Measurements from ENCODE around the gene CTSA.

Gene CTSA

DNA sequence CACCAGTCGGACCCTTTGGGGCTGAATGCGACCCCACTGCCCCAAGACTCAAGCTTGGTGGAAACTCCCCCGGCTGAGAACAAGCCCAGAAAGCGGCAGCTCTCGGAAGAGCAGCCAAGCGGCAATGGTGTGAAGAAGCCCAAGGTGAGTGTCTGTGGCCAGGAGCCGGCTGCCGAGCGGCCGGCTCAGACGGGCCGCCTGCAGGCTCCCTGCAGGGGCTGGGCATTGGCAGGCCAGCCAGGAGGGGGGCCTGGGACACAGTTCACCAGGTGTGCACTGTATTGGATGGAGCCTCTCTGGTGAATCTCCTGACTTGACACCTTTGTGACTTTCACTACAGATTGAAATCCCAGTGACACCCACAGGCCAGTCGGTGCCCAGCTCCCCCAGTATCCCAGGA is 49.3 kb downstream of the CTSA start:
- no peak for DNase-seq (ENCODE audit: low read depth)

DNA sequence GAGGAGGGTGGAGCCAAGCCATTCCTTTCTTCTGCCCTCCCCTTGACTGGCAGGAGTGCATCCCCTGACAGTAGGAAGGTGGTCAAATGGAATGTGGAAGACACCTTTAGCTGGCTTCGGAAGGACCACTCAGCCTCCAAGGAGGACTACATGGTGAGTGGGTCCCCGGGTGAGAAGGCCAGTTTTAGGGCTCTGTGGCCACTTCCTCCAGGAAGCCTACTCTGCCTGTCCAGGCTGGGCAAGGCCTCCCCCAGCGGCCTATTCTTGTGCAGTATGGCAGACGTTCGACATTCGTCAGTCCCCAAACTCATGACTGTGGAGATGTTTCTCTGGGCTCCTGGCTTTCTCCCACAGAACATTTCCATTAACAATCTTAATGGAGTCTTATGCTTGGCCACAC is 52.5 kb downstream of the CTSA start:
- no peak for DNase-seq (ENCODE audit: low read depth)

DNA sequence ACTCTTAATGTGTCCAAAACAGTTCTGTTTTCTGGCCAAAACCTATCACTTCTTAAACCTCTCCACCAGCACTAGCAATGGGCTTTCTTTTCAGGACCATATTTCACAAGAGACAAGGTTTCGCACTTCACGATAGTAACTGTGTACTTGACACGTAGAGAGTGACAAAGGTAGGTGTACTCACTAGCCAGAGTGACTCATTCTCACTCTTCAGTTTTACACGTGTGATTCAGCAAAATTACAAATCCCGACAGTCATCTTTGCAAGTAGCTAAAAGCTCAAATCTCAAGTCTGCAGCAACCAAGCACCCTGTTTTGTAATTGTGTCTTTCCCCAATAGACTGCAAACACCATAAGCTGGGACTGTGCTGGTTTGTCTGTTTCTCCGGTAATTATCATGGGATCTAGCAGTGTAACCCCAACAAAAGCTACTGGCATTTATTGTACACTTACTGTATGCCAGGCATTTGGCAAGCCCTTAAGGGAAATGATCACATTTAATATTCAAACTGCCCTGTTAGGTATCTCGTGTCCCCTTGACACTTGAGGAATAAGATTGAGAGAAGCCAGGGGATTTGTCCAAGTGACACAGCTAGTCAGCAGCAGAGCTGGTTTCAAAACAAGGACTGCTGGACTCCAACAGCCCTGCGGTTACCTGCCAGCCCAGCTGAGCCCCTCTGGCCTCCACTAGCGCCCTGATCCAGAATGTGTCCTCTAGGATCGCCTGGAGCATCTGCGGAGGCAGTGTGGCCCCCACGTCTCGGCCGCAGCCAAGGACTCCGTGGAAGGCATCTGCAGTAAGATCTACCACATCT is 53.2 kb downstream of the CTSA start:
- DNase-seq (ENCODE audit: low read depth), result no peak

DNA sequence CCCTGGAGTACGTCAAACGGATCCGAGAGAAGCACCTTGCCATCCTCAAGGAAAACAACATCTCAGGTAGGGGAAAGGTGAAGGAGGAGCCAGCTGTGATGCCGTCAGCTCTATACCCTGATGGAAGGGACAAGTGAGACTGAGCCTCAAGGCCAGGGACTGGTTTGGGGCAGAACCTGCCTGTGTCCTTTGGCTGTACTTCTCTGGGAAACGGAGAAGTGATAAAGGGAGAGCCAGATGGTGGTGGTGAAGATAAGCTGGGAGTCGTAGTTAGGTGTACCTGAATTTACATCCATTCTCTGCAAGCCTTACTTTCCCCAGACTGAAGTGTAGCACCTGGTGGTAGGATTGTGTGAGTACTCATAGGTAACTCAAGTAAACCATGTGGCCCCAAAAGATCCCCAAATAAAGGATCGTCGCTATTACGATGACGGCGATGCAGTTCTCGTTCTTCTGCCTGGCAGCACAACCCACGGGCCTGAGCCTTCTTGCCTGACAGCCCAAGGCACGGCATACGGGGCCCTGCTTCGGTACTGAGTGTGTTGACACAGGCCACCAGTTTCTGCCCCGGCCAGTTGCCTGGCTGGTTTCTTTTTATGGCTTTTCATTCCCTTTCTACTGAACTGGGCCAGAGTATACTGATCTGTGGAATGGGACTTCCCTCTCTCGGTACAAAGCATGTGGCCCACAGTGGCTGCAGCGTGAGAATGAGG is 54.0 kb downstream of the CTSA start:
- no peak for DNase-seq (ENCODE audit: low read depth)

DNA sequence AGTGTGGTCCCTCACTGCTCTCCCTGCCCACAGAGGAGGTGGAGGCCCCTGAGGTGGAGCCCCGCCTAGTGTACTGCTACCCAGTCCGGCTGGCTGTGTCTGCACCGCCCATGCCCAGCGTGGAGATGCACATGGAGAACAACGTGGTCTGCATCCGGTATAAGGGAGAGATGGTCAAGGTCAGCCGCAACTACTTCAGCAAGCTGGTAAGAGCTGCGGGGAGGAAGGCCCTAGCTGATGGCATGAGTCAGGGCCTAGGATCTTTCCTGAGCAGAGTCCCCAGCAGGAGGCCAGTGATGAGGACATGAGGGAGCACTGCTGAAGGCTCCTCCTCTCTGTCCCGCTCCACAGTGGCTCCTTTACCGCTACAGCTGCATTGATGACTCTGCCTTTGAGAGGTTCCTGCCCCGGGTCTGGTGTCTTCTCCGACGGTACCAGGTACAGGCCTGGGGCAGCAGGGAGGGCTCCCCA is 54.6 kb downstream of the CTSA start:
- DNase-seq (ENCODE audit: low read depth), result no peak

DNA sequence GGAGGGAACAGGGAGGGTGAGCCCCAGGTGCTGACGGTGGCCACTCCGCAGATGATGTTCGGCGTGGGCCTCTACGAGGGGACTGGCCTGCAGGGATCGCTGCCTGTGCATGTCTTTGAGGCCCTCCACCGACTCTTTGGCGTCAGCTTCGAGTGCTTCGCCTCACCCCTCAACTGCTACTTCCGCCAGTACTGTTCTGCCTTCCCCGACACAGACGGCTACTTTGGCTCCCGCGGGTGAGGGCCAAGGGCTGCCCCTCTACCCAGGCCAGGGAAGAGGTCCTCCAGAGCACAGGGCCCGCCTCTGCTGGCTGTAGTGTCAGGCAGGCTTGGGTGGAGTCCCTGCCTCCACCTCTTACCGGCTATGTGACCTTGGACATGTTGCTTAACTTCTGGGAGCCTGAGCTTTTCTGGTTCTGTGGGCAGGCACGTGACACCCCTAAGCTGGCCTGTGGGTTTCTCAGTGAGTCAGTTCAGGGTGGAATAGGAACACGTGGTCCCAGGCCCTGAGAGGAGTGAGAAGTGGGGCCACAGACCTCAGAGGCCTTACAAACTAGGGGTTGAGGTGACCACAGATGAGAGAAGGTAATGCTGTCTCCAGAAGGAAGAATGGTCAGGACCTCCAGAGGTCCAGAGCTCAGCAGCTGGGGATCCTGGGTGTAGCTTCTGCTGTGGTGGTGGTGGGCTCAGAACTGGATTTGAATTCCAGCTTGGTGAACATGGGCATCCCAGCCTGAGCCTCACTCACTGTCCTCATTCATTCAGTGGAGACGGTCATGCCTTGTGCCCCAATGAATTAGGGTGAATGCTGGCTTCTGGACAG is 55.2 kb downstream of the CTSA start:
- peak; percentile 23 for DNase-seq (ENCODE audit: low read depth)

DNA sequence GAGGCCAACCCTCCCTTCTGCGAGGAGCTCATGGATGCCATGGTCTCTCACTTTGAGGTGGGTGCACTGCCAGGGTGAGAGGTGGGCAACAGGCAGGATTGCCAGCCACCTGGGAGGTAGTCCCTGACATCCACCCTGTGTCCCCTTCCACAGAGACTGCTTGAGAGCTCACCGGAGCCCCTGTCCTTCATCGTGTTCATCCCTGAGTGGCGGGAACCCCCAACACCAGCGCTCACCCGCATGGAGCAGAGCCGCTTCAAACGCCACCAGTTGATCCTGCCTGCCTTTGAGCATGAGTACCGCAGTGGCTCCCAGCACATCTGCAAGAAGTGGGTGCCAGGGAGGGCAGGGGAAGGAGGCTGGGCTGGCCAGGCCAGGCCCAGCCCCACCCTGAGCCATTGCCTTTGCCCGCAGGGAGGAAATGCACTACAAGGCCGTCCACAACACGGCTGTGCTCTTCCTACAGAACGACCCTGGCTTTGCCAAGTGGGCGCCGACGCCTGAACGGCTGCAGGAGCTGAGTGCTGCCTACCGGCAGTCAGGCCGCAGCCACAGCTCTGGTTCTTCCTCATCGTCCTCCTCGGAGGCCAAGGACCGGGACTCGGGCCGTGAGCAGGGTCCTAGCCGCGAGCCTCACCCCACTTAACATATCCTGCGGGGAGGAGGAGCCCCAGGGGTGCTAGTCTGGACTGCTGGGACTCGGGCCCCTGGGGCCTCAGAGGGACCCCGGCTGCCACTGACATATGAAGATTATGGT is 56.2 kb downstream of the CTSA start:
- DNase-seq (ENCODE audit: low read depth), result no peak

DNA sequence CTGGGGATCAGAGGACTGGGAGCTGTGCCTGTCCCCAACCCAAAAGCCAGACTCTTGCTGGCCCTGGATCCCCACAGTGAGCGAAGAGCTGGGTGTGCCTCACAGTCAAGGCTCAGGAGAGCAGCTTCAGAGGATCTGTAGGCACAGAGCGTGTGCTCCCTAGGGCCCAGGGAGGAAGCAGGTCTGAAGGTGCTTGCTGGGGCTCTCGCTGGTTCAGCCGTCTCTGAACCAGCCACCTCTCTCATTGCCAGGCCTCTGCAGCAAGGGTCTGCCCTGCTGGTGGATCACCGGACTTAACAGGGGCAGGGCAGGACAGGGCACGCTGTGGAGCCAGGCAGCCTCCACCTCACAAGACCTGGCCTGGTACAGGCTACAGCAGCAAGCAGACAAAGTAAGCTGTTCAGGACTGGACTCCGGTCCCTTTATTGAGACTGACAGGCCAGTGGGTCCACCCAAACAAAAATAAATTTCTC is 57.2 kb downstream of the CTSA start:
- DNase-seq (ENCODE audit: low read depth), result no peak
